Activated T-cell treated with anti-CD3 and anti-CD28 coated beads for 48 hours (primary cell): ENCODE data around the gene TCAIM.
"Not testable (repeated sequence)": the region's sequence is repeated elsewhere in the genome, so short reads cannot be mapped to it uniquely, and the experiment has no call there.

Source experiments
- DNase-seq: peaks from one replicate; pipeline ENCODE4 v3.0.0-alpha.2; 2020; ENCODE audit warnings: low read depth

TCAIM gene

DNA sequence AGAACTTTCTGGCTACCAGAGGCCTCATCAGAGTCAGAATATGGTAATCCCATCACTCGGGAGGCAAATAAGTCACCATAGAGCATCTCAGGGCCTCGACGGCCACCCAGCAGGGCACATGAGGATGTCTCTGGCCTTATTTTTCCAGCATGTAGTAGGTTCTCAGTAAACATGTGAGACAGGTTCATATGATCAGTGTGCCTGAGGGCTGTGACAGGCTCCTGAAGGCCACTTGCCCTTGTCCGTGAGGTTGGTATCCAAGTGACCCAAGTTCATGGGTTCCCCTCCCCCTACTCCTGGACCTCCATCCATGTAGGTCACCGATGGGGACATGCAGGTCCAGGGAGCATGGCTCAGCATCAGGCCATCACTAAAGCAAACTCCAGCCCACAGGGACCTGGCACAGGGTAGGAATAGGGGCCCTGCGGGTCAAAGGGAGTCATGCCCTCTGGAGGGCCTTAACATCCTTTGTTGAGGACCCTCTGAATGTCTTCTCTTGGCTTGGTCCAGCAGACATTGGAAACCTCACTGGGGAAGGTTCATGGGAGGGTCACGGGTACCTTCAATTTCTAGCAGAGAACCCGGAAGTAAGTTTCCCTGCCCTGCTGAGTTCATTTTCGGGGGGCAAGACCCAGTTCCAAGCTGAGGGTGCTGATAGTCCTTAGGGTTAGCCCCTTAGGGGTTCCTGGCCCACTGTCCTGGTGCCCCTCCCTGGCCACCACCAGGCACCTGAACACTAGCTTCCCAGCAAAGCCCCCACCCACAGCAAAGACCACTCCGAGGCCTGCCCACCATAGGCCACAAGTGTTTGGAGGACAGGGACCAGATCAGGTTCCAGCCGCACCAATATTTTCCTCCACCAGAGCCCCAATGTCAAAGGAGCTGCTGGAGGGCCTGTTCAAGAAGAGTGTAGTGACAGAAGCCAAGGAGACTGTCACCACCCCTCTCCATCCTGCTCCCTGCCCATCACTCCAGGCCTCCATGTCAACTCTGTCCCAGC, 77.8 kb downstream of the TCAIM start:
- DNase-seq = no peak

DNA sequence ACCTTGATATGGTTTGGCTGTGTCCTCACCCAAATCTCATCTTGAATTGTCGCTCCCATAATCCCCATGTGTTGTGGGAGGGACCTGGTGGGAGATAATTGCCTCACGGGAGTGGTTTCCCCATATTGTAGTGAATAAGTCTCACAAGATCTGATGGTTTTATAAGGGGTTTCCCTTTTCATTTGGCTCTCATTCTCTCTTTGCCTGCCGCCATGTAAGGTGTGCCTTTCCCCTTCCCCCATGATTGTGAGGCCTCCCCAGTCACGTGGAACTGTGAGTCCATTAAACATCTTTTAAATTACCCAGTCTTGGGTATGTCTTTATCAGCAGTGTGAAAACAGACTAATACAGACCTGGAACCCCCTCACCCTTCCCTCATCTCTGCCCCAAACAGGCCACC, 79.6 kb downstream of the TCAIM start:
- DNase-seq = not testable (repeated sequence)

GRCh38 chr3:44418549-44418948, 80.0 kb downstream of the TCAIM start:
- DNase-seq = no peak

GRCh38 chr3:44419116-44419922, 80.8 kb downstream of the TCAIM start:
- DNase-seq = no peak

DNA sequence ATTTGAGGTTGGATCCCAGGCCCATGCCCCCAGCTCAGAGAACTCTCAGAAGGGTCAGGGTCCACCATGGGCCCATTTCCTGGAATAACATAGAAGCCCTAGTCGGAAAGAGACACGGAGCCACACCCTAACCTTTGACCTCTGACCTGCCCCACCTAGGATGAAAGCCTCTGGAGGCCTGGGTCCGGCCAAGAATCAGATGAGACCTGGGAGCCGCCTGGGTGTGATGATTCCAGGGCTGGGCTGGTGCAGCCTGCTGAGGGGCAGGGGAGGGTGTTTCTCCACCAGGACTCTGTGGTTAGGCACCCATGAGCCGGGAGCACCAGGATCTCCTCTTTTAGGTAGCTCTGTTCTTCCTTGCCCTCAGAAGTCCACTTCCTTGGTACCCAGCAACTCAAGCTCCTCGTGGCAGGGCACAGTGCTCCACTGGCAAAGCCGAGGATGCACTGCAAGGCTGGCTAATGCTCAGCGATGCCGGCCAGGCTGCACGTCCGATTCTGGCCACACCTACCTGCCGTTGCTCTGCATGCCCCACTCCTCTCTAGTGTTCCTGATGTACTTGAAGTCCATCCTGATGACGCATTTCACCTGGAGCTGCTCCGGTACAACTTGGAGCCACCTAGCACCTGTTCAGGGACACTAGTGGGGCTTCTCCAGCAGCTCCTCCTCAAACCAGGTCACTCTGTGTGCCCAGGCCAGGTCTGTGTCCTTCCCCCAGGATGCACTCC, 81.5 kb downstream of the TCAIM start:
- no peak for DNase-seq

DNA sequence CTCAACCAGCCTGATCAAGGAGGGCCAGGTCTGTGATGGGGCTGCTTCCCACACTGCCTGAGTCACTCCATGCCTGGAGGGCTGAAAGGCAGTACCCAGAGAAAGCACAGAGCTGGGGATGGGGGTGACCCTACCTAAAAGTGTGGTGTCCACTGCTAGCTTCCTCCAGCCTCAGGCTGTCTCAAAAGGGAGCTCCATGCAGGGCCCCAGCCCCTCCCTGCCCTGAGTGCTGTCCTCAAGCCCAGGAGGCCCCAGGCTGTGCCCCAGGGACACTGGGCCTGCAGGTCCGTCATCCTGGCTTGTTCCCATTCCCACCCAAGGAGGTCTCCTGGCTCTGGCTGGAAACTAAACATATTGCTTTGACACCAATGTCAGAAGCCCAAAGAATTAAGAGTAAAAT, 82.1 kb downstream of the TCAIM start:
- no peak for DNase-seq

- no peak for DNase-seq
Observed at GRCh38 chr3:44421280-44421679, 82.7 kb downstream of the TCAIM start.

DNA sequence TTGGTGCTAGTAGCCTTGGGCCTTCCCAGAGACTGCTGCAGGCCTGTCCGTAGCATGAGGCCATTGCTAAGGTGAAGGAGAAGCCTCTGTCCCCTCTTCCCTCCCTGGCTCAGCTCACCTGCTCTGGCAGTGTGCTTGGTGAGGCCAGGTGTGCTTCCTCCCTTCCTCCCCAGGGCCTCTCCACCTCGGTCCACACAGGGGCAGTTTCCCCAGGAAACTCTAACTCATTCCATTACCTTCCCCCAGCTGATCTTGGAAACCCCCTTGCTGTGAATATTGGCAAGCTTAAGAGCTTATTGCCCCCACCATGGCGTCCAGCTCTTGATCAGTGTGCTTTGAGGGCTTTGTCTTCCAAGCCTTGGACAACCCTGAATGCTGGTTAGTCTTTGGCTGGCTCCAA, 86.2 kb downstream of the TCAIM start:
- DNase-seq = no peak

- DNase-seq = no peak
Observed at GRCh38 chr3:44427683-44428082, 89.1 kb downstream of the TCAIM start.

DNA sequence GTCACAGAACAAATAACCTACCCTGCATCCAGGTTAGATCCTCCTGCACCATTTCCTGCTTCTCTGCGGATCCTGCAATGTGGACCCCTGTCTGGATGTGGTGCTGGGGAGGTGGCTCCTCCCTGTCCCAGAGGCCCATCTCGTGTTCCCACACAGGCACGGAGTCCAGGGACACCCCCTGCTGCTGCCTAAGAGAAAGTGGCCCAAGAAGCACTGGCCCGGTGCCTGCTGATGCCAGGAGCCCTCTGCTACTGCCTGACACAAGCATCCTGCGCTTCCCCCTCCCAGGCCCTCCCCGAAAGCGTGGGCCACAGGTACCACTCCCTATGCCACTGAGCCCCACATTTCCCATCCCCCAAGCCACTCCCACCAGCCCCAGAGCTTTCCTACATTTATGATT, 90.3 kb downstream of the TCAIM start:
- DNase-seq = no peak

GRCh38 chr3:44429459-44429858, 90.9 kb downstream of the TCAIM start:
- DNase-seq = no peak

- DNase-seq = no peak
Observed at GRCh38 chr3:44430466-44430865, 91.9 kb downstream of the TCAIM start.

DNA sequence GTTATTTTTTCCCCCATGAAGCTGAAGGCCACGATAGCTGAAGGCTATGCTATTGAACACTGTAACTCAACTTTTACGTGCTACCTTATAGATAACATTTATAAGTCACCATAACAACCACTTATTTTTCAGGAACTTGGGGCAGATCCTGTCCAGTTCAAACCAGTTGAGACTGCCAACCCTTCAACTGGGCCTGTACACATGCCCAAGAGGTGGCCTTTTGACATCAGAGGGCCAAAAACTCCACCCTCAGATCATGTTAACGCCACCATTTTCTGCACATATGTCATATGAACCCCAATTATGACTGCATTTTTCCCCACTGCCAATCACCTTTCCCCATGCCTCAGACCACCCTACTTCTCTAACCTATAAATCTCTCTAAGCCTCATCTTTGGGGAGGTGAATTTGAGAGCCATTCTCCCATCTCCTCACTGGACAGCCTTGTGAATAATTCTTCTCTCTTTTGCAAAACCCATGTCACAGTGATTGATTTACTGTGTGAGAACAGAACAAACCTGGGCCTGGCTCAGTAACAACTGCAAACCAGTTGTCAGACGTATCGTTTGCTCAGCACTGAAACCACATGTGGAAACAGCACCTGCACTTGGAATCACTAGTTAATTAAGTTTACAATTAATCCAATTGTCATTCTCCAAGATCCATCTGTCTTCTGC, 96.4 kb downstream of the TCAIM start:
- DNase-seq = no peak

- no peak for DNase-seq
Observed at GRCh38 chr3:44436181-44436580, 97.6 kb downstream of the TCAIM start.

DNA sequence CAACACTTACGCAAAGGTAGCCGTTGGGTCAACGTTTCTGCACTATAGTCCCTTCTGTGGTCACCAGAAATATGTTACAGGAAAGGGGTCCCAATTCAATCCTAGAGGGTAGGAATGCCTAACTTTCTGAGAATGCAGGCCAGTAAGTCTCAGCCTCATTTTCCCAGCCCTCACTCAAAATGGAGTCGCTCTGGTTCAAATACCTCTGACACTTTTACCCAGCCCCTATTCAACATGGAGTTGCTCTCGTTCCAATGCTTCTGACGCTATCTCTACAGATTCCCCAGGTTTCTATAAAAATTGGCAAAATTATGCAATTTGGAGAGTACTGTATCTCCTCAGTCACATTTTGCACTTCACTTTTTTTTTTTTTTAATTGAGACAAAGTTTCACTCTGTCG, 99.2 kb downstream of the TCAIM start:
- DNase-seq = no peak

DNA sequence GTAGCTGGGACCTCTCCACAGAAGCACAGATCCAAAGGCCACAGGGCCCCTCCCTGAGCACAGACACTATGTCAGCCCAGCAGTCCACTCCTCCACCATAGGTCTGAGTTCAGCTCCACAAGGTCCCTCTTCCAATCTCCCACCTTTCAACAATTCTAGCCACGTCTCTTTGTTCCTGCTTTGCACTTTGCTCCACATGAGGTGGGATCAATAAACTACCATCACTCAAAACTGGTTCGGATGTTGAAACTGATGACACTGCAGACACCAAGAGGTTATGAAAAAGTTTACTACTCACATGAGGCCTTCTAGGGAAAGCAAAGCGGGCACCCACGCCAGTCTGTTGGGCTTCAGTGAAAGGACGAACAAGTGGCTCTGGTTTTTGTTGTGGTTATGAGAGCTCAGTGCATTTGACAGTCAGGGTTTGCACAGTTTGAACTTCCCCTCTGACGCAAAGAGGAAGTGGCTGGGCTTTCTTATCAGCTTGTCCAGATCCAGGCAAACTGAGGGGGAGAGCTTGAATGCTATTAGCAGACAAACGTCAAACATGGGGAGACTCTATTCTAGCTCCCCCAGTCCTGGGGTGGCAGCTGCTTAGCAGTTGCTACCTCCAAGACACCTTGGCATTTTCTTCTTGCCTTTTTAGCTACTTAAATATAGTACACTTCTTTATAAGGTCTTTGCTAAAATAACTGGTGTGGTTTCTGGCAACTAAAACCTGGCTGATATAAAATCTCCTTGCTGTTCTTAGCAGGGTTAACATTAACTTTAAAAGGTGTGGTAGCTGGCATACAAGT, 101.1 kb downstream of the TCAIM start:
- peak; percentile 63 for DNase-seq

DNA sequence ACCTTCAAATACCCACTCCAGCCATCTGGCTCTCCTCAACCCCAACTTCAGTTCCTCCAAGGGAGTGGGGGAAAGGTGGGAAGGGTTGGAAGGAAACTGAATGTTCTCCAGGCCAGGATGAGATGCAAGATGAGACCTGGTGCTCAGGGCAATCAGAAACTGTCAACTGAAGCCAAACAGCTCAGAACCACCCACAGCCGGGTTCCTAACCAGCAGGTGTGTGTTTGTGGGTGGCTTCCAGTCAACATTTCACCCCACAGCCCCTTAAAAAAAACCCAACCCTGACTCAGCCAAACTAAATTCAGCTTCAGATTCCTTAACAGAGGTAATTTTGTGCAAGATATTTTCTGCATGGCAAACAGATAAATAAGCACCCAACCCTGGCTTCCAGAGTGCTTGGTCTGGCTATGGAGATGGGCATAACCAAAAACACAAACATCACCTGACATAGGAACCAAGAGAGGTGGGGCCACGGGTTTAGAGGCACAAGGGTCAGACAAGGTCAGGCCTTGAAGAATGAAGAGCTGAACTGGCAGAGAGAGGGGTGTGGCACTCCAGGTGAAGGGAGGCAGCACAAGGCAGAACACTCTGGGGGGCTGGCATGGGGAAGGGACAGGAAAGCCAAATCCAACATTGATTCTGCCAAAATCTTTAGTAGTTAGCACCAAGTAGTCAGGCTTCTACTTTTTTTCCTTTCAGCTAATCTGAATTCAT, 104.2 kb downstream of the TCAIM start:
- DNase-seq = no peak

DNA sequence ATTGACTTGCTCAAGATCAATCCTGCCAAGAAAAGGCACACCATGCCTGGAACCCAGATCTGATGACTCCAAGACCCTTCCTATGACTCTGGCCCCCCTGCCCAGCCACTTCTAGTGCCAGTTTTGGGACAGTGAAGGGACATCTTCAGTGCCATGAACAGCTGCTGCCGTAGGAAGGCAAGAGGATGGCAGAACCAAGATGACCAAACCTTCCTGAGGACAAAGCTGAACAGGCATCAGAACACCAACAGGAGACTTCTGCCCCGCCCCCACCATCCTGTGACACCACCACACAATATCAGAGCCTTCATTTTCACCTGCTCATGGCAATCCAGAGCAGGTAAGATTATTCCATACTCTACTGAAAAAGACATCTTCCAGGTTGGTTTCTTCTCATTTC, 105.9 kb downstream of the TCAIM start:
- DNase-seq = no peak

GRCh38 chr3:44444896-44445691, 106.5 kb downstream of the TCAIM start:
- DNase-seq = no peak
